Keratinocyte (primary cell): ENCODE measurements around the gene PSMD6. TPM values are rescaled to one million over a fixed set of nuclear protein-coding genes. Genes with fewer than 3 reads are reported as not detected.

Source experiments
- DNase-seq: peaks from one replicate; pipeline ENCODE4 v3.0.0-alpha.2; 2011; ENCODE audit warnings: low read depth, missing footprints, low spot score
- FAIRE-seq: peaks from 2 replicates; lab custom pipeline; 2011; peaks lifted over from hg19 to GRCh38; lab: Jason Lieb, UNC
- H2AFZ ChIP-seq: 2 replicates; pipeline ENCODE4 v1.6.0; 2012; ENCODE audit warnings: low read length, control low read depth, inconsistent platforms; ENCODE audit not compliant: control insufficient read depth
- H3K27ac ChIP-seq: 2 replicates; pipeline ENCODE4 v1.5.1; 2011; ENCODE audit warnings: low read length; ENCODE audit not compliant: control insufficient read depth, insufficient read depth
- H3K27me3 ChIP-seq: 3 replicates; pipeline ENCODE4 v1.6.0; 2011; ENCODE audit warnings: low read length; ENCODE audit not compliant: control insufficient read depth, insufficient read depth; ENCODE audit errors: extremely low read depth
- H3K36me3 ChIP-seq, 2 experiments: 2 replicates in 1 of 2; 3 replicates in 1 of 2; pipeline ENCODE4 v1.5.1; 2011; ENCODE audit warnings: low read length in 2 of 2, mild to moderate bottlenecking in 1 of 2; ENCODE audit not compliant: control insufficient read depth in 2 of 2, insufficient read depth in 2 of 2; ENCODE audit errors: extremely low read depth in 1 of 2
- H3K4me1 ChIP-seq: 3 replicates; pipeline ENCODE4 v1.5.1; 2011; ENCODE audit warnings: low read length; ENCODE audit not compliant: control insufficient read depth, insufficient read depth; ENCODE audit errors: extremely low read depth
- H3K4me2 ChIP-seq: 3 replicates; pipeline ENCODE4 v1.6.0; 2011; ENCODE audit warnings: low read depth, low read length; ENCODE audit not compliant: control insufficient read depth, insufficient read depth; ENCODE audit errors: extremely low read depth
- H3K4me3 ChIP-seq, 3 experiments: fragments of 200-600 bp in 1 of 3; sonication (generic) in 1 of 3; 2 replicates in 2 of 3; 3 replicates in 1 of 3; pipeline ENCODE4 v1.5.1; 2011 to 2016; ENCODE audit warnings: low read length in 3 of 3, mild to moderate bottlenecking in 3 of 3, control low read depth in 2 of 3, inconsistent platforms in 1 of 3, low read depth in 1 of 3, mixed read lengths in 1 of 3, mixed run types in 1 of 3, moderate library complexity in 1 of 3; ENCODE audit not compliant: control insufficient read depth in 2 of 3, insufficient read depth in 2 of 3; ENCODE audit errors: extremely low read depth in 1 of 3
- H3K79me2 ChIP-seq: 2 replicates; pipeline ENCODE4 v1.6.0; 2012; ENCODE audit warnings: low read length; ENCODE audit not compliant: control insufficient read depth, insufficient read depth
- H3K9ac ChIP-seq: 3 replicates; pipeline ENCODE4 v1.6.0; 2011; ENCODE audit warnings: low read length; ENCODE audit not compliant: control insufficient read depth, insufficient read depth; ENCODE audit errors: extremely low read depth
- H3K9me1 ChIP-seq: 3 replicates; pipeline ENCODE4 v1.6.0; 2011; ENCODE audit warnings: low read length; ENCODE audit not compliant: control insufficient read depth, insufficient read depth; ENCODE audit errors: extremely low read depth
- H3K9me3 ChIP-seq: 2 replicates; pipeline ENCODE4 v1.5.1; 2012; ENCODE audit warnings: low read depth, low read length; ENCODE audit not compliant: control insufficient read depth
- H4K20me1 ChIP-seq: 3 replicates; pipeline ENCODE4 v1.6.0; 2011; ENCODE audit warnings: low read length; ENCODE audit not compliant: control insufficient read depth, insufficient read depth; ENCODE audit errors: extremely low read depth
- CTCF ChIP-seq, 3 experiments: IDR thresholded peaks in 1 of 3; conservative IDR thresholded peaks in 1 of 3; optimal IDR thresholded peaks in 1 of 3; 2 replicates in 2 of 3; 3 replicates in 1 of 3; pipeline versions ENCODE3 to v1.5.1; 2011; ENCODE audit warnings: low read length in 3 of 3, mild to moderate bottlenecking in 3 of 3, moderate library complexity in 2 of 3, control low read depth in 1 of 3, inconsistent platforms in 1 of 3; ENCODE audit not compliant: insufficient read depth in 2 of 3; ENCODE audit errors: extremely low read depth in 1 of 3
- EZH2 ChIP-seq: IDR thresholded peaks from one replicate; pipeline ENCODE4 v1.6.1; 2012; ENCODE audit warnings: inconsistent platforms, mild to moderate bottlenecking, low read length, moderate library complexity
- dilution Hi-C: fragments of 300-500 bp; cut with MboI; formaldehyde crosslinking; loops from one replicate; pipeline ENCODE4 v1.7.0; 2020; ENCODE audit warnings: low sequenced_read_pairs; ENCODE audit not compliant: extremely low pct_ligation_motif_present
- polyA plus RNA-seq, 5 experiments: library from polyadenylated mRNA; depleted of rRNA in 3 of 5; stranded (reverse) in 3 of 5; stranded (forward) in 1 of 5; unstranded in 1 of 5; fragments of >200 nt; gene quantifications; 1 replicate in 1 of 5; 2 replicates in 3 of 5; 3 replicates in 1 of 5; pipeline versions ENCODE4 v1.2.1 to v1.2.3, GENCODE V29; 2011 to 2012; ENCODE audit warnings: missing spikeins in 2 of 5, low read depth in 1 of 5, low replicate concordance in 1 of 5

Gene PSMD6
- polyA plus RNA-seq, 1 donor (not counting 4 experiments of a cell fraction or from before 2014, with no cell fraction given): 100 TPM

DNA sequence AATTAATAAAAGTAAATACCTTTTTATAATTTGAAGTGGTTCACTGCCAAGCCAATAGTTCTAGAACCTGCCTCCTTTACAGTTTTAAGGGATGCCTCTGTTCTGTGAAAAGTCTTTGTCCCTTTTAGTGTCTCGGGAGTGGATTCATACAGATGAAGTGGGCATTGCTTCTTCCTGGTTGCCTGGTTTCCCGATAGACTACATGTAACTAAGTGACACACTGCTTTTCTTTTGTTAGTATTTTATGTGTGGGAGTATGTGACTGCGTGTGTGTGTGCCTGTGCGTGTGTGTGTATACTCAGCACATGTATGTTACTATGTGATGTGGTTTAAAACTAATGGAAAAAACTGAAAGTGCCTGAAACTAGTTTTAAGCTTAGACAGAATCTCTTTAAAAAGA, 21.1 kb downstream of the PSMD6 start:
- no peaks in the 10 kb centered on the region for H3K79me2 ChIP-seq
- no peak overlapping the region for H3K4me2 ChIP-seq
- H2AFZ ChIP-seq: no peak overlapping the region
- no peak overlapping the region for H3K9ac ChIP-seq
- no peaks in the 10 kb centered on the region for H4K20me1 ChIP-seq
- H3K27ac ChIP-seq: no peak overlapping the region
- H3K4me1 ChIP-seq: no peaks in the 10 kb centered on the region
- H3K9me3 ChIP-seq: no peaks in the 10 kb centered on the region
- H3K9me1 ChIP-seq: no peaks in the 10 kb centered on the region
- H3K27me3 ChIP-seq: no peaks in the 10 kb centered on the region
- dilution Hi-C loops: no loop called here
- TF ChIP-seq CTCF (optimal IDR thresholded peaks at IDR 0.05 in 1 of 3, IDR thresholded peaks at IDR 0.05 in 1 of 3, conservative IDR thresholded peaks at IDR 0.05 in 1 of 3; ENCODE audit: extremely low read depth in 1 of 3, insufficient read depth in 2 of 3, low read length in 3 of 3) (no peak), EZH2 (no peak)
- DNase-seq (no peak), FAIRE-seq (no peak)
- H3K4me3 ChIP-seq: no peak overlapping the region
- peaks cover 23 to 24% of the 10 kb centered on the region in 2 experiments for H3K36me3 ChIP-seq

GRCh38 chr3:64000453-64001055, 22.7 kb downstream of the PSMD6 start:
- H3K79me2 ChIP-seq: no peaks in the 10 kb centered on the region
- no peaks in the 10 kb centered on the region for H3K27me3 ChIP-seq
- TF ChIP-seq CTCF (optimal IDR thresholded peaks at IDR 0.05 in 1 of 3, IDR thresholded peaks at IDR 0.05 in 1 of 3, conservative IDR thresholded peaks at IDR 0.05 in 1 of 3; ENCODE audit: extremely low read depth in 1 of 3, insufficient read depth in 2 of 3, low read length in 3 of 3): no peak
- no peak for TF ChIP-seq EZH2
- no peaks in the 10 kb centered on the region for H3K9me3 ChIP-seq
- no peaks in the 10 kb centered on the region for H3K4me1 ChIP-seq
- H3K4me3 ChIP-seq: no peak overlapping the region
- DNase-seq (no peak), FAIRE-seq (no peak)
- no peaks in the 10 kb centered on the region for H3K9me1 ChIP-seq
- no peak overlapping the region for H2AFZ ChIP-seq
- H4K20me1 ChIP-seq: no peaks in the 10 kb centered on the region
- H3K27ac ChIP-seq: no peak overlapping the region
- dilution Hi-C loops: no loop called here
- no peak overlapping the region for H3K4me2 ChIP-seq
- H3K36me3 ChIP-seq: peaks cover 28% of the 10 kb centered on the region in 2 experiments
- H3K9ac ChIP-seq: no peak overlapping the region
